ENCODE measurements around the gene ERCC3. TPM values are rescaled to one million over a fixed set of nuclear protein-coding genes. Genes with fewer than 3 reads are reported as not detected.
"Not testable (repeated sequence)": the region's sequence is repeated elsewhere in the genome, so short reads cannot be mapped to it uniquely, and the experiment has no call there.

The ERCC3 gene
- total RNA-seq, 2 experiments from 2014 or later: 40.0 to 44.0 TPM

DNA sequence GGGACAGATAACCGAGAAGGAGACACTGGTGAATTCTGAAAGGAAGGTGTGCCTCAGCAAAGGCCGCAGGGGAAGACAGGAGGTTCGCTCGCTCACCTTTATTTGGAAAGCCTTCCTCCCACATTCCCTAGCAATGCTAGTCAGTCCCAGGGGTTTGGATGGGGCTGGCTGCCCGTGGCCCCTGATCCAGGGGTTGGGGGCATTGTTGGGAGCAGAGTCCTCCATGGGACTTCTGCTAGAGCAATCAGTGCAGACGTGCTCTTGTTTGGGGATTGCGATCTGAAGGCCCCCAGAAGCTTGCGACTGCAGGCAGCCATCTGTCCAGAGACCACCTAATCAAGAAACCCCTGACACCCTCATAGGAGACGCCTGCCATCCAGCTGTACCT lies 67.8 kb downstream of the ERCC3 start:
- TF ChIP-seq, protein P1, sequence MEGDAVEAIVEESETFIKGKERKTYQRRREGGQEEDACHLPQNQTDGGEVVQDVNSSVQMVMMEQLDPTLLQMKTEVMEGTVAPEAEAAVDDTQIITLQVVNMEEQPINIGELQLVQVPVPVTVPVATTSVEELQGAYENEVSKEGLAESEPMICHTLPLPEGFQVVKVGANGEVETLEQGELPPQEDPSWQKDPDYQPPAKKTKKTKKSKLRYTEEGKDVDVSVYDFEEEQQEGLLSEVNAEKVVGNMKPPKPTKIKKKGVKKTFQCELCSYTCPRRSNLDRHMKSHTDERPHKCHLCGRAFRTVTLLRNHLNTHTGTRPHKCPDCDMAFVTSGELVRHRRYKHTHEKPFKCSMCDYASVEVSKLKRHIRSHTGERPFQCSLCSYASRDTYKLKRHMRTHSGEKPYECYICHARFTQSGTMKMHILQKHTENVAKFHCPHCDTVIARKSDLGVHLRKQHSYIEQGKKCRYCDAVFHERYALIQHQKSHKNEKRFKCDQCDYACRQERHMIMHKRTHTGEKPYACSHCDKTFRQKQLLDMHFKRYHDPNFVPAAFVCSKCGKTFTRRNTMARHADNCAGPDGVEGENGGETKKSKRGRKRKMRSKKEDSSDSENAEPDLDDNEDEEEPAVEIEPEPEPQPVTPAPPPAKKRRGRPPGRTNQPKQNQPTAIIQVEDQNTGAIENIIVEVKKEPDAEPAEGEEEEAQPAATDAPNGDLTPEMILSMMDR (IDR thresholded peaks at IDR 0.05): no peak
- intact Hi-C loops (cut with DNase I, micrococcal nuclease): no loop called here
- H3K4me3 Mint-ChIP-seq: no peak overlapping the region
- no peaks in the 10 kb centered on the region for H3K4me1 ChIP-seq (ENCODE audit: insufficient read depth, low read length)
- ChIA-PET CTCF (no interaction called here), POLR2A (no interaction called here)
- H3K36me3 Mint-ChIP-seq (ENCODE audit: low read depth): no peaks in the 10 kb centered on the region
- H3K9me3 ChIP-seq (ENCODE audit: control insufficient read depth in 1 of 2, insufficient read depth in 1 of 2, low read length in 2 of 2): peaks cover 5 to 17% of the 10 kb centered on the region in 2 experiments
- peaks cover 6% of the 10 kb centered on the region for H3K9me3 Mint-ChIP-seq
- H3K4me3 ChIP-seq (ENCODE audit: low read length): no peak overlapping the region
- no peaks in the 10 kb centered on the region for H3K4me1 Mint-ChIP-seq (ENCODE audit: low read depth)
- H3K27me3 Mint-ChIP-seq: peaks cover 56% of the 10 kb centered on the region
- H3K27me3 ChIP-seq (ENCODE audit: control insufficient read depth in 1 of 2, insufficient read depth in 2 of 2, low read length in 2 of 2): peaks cover 11 to 36% of the 10 kb centered on the region in 2 experiments
- no peak overlapping the region for H3K27ac Mint-ChIP-seq
- H3K27ac ChIP-seq (ENCODE audit: low read depth in 1 of 2, low read length in 2 of 2): no peak overlapping the region
- no peaks in the 10 kb centered on the region for H3K36me3 ChIP-seq (ENCODE audit: insufficient read depth, low read length)
- DNase-seq: no peak
- ATAC-seq (ENCODE audit: poor library complexity): no peak

DNA sequence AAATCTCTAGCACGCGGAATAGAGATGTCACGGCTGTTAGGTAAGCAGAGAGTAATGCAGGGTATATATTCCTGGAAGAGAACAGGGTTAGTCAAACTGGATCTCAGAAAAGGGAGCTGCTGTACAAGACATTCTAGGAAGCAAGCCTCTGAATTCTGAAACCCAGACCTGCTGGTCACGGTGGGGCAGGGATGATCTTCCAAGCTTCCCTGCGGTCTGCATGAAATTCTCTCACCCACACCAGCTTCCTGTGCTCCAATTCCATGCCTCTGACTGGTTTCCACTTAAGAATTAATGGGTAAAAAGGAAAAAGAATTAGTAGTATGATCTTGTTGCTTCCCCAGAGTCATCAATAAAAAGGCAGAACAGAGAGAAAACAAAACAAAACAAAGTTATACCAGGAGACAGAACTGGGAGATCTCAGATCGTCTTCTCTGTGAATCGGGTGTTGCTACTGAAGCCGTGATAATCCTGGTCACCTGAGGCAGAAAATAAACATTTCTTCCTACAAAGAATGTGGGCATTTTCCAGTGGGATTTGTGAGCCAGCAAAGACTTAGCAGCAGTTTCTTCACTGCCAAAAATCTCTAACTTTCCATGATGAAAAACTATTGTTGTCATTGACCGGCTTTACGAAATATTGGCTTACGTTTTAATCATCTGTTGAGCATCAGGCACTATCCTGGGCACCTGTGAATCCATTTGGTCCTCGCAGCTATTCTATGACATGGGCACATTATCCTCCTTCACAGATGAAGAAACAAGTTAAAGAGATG lies 68.6 kb downstream of the ERCC3 start:
- CTCF ChIA-PET: no interaction called here

DNA sequence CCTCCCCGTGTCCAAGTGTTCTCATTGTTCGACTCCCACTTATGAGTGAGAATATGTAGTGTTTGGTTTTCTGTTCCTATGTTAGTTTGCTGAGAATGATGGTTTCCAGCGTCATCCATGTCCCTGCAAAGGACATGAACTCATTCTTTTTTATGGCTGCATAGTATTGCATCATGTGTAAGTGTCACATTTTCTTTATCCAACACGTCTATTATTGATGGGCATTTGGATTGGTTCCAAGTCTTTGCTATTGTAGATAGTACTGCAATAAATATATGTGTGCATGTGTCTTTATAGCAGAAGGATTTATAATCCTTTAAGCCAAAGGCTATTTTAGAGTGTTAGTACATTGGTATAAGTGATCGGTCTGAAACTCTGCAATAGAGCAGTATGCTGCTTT lies 69.8 kb downstream of the ERCC3 start:
- H3K27ac Mint-ChIP-seq; H3K4me1 Mint-ChIP-seq (ENCODE audit: low read depth); DNase-seq; H3K4me3 ChIP-seq (ENCODE audit: low read length); intact Hi-C loops (cut with DNase I, micrococcal nuclease); H3K9me3 Mint-ChIP-seq; H3K4me3 Mint-ChIP-seq; H3K27ac ChIP-seq (ENCODE audit: low read depth in 1 of 2, low read length in 2 of 2); H3K36me3 ChIP-seq (ENCODE audit: insufficient read depth, low read length); ATAC-seq (ENCODE audit: poor library complexity); CTCF ChIA-PET; POLR2A ChIA-PET; H3K36me3 Mint-ChIP-seq (ENCODE audit: low read depth): not testable (repeated sequence)
- peaks cover 12% of the 10 kb centered on the region for H3K4me1 ChIP-seq (ENCODE audit: insufficient read depth, low read length)
- peaks cover 23 to 54% of the 10 kb centered on the region in 2 experiments for H3K27me3 ChIP-seq (ENCODE audit: control insufficient read depth in 1 of 2, insufficient read depth in 2 of 2, low read length in 2 of 2)
- peaks cover 5 to 23% of the 10 kb centered on the region in 2 experiments for H3K9me3 ChIP-seq (ENCODE audit: control insufficient read depth in 1 of 2, insufficient read depth in 1 of 2, low read length in 2 of 2)
- H3K27me3 Mint-ChIP-seq: peaks cover 62% of the 10 kb centered on the region

More for the DNA sequence above, 68.6 kb downstream of the ERCC3 start:
- no peaks in the 10 kb centered on the region for H3K36me3 Mint-ChIP-seq (ENCODE audit: low read depth)
- peaks cover 6% of the 10 kb centered on the region for H3K9me3 Mint-ChIP-seq
- Histone ChIP-seq H3K4me3 (ENCODE audit: low read length) (no peak overlapping the region), H3K27me3 (ENCODE audit: control insufficient read depth in 1 of 2, insufficient read depth in 2 of 2, low read length in 2 of 2) (peaks cover 17 to 44% of the 10 kb centered on the region in 2 experiments), H3K27ac (ENCODE audit: low read depth in 1 of 2, low read length in 2 of 2) (no peak overlapping the region), H3K9me3 (ENCODE audit: control insufficient read depth in 1 of 2, insufficient read depth in 1 of 2, low read length in 2 of 2) (peaks cover 5 to 17% of the 10 kb centered on the region in 2 experiments), H3K36me3 (ENCODE audit: insufficient read depth, low read length) (no peaks in the 10 kb centered on the region), H3K4me1 (ENCODE audit: insufficient read depth, low read length) (peaks cover 4% of the 10 kb centered on the region)
- H3K4me3 Mint-ChIP-seq: no peak overlapping the region
- peaks cover 62% of the 10 kb centered on the region for H3K27me3 Mint-ChIP-seq
- ATAC-seq (ENCODE audit: poor library complexity) (no peak), DNase-seq (no peak)
- H3K4me1 Mint-ChIP-seq (ENCODE audit: low read depth): peaks cover 5% of the 10 kb centered on the region
- POLR2A ChIA-PET: no interaction called here
- TF ChIP-seq, protein P1 (IDR thresholded peaks at IDR 0.05): no peak
- no peak overlapping the region for H3K27ac Mint-ChIP-seq
- intact Hi-C loops (cut with DNase I, micrococcal nuclease): no loop called here
